Jurkat, Clone E6-1 (cell line): ENCODE measurements around the gene CCDC92B.

Experiments
- DNase-seq: peaks from one replicate; pipeline ENCODE4 v3.0.0-alpha.2; 2011; ENCODE audit warnings: low read depth, low spot score
- H3K4me3 ChIP-seq: 2 replicates; pipeline ENCODE4 v1.5.1; 2011; ENCODE audit warnings: mild to moderate bottlenecking, low read length, control low read depth, moderate library complexity

Gene CCDC92B

DNA sequence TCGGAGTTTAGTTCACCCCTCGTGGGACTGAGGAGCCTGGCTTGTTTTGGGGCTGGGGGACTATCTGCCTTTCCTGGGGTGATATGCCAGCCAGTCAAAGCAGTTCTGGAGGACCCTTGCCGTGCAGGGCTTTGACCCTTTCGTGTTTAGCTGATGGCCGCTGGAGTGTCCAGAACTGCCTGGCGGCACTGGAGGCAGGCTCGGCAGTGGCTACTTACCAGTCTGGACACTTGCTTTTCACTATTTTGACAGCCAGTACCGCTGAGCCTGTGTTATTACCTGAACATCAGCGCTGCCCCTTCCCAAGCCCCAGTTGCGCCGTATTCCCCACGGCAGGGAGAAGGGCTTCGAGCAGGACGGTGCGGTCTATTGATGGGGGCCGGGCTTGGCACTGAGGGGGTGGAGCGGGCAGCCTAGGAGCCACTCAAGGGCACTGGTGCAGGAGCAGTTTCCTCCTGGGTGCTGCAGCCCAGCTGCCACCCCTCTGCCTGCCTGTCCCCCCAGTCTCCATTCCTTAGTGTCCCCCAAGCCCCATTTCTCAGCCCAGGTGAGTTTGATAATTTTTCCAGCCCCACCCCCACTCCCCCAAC lies 18.6 kb downstream of the CCDC92B start:
- H3K4me3 ChIP-seq: no peak overlapping the region

DNA sequence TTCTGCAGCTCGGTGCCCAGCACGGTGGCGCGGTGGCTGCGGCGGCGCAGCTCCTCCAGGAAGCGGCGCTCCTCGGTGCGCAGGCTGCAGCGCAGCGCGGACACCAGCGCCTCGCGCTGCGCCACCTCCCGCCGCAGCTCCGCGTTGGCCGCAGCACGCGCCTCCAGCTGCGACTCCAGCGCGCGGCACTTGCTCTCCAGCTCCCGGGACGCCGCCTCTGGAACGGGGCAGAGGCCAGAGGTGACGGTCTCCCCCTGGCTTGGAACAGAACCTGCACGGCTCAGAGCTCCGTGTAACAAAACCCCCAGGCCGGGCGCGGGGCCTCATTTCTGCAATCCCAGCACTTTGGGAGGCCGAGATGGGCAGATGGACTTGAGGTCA lies 24.7 kb downstream of the CCDC92B start:
- DNase-seq: peak; percentile 22
- H3K4me3 ChIP-seq: no peak overlapping the region

More for the DNA sequence above, 18.6 kb downstream of the CCDC92B start:
- DNase-seq: no peak

DNA sequence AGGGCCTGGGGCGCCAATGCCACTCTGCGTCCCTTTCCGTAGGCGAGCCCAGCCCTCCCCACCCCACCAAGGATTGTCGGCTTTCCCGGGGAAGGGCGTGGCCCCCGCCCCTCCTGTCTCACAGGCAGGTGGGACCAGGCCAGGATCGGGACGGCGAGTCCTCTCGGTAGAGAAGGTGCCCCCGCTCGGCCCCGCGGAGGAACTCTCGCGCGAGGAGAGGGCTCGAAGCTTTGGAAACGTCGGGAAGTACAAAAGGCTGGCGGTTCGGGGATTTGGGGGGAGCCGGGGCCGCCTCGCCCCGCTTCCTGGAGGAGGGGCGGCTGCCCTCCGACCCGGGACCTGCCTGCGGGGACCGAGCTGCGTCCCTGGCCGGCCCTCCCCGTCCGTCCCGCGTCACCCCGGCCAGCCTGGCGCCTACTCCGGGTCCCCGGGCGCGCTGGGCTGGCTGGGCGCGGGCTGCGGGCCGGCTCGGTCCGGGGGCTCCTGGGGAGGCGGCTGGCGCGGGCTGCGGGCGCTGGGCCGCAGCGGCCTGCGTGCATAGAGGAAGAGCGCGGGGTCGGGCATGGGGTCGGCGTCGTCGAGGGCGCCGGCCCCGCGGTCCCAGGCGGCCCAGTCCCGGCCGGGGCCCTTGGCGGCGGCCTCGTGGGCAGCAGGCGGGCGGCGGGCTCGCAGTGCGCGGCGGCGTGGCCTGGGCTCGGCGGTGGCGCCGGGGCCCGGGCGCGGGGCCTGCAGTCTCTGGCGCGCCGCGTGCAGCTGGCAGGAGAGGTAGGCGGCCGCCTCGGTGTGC lies 25.3 kb downstream of the CCDC92B start:
- no peak for DNase-seq

DNA sequence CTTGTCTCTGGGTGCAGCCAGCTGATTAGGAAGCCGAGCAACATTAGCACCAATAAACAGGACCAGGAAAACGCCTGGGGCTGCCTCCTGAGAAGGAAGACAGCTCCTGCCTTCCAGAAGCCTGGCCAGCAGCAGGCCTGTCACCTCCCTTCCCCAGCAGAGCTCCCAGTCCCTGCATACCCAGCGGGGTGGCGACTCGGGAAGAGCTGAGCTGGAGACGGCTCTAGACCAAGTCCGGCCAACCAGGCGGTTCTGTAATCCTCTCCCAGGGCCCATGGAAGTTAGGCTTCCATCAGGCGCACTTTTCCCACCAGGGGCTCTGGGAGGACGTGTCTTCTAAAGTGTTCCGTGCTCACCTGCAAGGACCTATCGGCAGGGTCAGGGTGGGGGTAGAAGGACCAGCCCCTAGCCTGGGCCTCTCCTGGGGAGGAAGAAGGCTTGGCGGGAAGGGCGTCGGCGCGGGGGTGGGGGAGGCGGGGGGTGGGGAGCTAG lies 25.9 kb downstream of the CCDC92B start:
- no peak overlapping the region for H3K4me3 ChIP-seq
- DNase-seq: no peak

More for the DNA sequence above, 25.3 kb downstream of the CCDC92B start:
- H3K4me3 ChIP-seq: no peak overlapping the region

DNA sequence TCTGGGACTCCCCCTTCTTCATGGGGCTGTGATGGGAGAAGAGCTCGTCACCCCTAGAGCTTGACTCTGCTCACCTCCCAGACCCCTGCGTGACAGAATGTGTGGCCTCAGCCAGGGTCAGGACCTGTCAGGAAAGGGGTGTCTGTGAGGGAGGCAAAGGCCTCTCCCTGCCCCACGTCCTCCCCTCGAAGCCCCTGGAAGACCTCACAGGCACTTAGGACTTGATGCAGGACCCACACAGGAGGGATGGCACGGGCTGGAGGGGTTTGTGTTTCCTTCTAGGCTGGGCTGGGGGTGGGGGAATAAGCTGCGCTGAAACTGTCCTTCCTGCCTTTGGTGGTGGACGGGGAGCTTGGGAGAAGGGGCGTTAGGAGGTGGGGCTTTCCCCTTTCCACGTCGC lies 26.8 kb downstream of the CCDC92B start:
- H3K4me3 ChIP-seq: no peak overlapping the region
- DNase-seq: no peak

DNA sequence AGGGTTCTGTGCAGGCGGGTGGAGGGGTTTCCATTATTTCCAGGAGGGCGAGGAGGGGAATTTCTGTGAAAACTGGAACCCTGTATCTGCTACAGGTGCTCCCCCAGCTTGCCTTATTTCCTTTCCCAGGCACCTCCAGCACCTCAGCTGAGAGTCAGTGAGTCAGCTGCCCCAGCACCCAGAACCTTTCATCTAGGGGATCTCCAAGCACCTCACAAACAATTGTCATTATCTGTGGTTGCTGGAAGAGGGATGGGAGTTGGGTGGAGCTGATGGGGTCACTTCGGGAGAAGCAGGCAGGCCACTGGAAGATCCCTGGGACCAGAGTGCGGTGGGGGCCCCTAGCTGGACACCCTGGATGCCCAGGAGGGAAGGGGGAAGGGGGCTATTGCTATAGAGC lies 27.8 kb downstream of the CCDC92B start:
- no peak overlapping the region for H3K4me3 ChIP-seq
- DNase-seq: no peak

DNA sequence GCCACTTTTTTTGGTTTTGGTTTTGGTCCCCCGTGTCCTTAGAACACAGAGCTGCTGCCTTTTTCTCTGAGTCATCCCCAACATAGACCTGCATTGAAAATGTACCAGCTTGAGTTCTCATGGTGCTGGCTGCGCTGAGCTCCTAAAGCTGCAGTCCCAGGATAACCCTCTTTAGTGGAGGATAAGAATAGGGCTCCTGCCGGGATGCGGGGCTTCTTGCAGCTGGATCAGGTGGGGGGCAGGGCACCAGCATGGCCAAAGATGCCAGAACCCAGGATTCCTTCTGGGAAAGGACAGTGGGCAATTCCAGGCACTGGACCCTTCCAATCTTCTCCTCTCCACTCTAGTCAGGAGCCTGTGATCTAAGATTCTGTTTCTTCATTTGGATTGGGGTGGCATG lies 29.6 kb downstream of the CCDC92B start:
- no peak for DNase-seq

DNA sequence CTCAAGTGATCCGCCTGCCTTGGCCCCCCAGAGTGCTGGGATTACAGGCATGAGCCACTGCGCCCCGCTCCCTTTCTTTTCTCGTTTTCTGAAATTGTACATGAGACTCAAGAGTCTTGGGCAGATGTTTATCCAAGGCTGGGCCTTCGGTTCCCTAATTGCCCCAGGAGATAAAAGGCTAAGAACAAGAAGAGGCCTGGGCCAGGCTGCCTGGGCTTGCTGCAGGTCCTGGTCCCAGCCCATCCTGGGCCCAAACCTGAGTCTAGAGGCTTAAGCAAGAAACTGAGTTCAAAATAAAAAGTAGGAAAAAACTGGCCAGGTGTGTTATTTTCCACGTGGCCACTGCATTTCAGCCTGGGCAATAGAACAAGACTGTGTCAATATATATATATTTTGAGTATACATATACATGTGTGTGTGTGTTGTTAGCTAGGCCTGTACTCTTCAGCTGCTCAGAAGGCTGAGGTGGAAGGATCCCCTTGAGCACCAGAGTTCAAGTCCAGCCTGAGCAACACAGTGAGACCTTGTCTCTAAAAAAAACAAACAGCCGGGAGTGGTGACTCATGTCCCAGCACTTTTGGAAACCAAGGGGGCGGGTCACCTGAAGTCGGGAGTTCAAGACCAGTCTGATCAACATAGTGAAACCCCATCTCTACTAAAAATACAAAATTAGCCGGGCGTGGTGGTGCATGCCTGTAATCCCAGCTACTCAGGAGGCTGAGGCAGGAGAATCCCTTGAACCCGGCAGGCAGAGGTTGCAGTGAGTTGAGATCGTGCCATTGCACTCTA lies 31.1 kb downstream of the CCDC92B start:
- DNase-seq: no peak
- no peak overlapping the region for H3K4me3 ChIP-seq

More for the DNA sequence above, 29.6 kb downstream of the CCDC92B start:
- H3K4me3 ChIP-seq: no peak overlapping the region

DNA sequence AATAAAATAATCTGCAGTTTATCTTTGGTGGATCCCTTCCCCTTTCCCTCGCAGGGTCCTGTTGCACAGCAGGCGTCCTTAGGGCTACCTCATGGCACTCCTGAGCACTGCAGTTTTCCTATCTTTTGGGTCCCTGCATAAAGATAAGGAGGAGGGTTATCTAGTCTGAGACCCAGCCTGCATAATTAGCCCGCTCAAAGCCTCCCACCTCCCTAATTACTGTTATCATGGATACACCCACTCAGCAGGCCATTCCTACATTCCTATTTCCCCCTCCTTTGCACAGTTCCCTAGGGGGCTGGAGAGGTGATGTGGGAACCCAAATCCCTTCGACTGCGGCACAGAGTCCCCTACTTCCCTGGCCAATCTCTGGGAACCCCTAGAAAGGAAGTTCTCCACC lies 32.8 kb downstream of the CCDC92B start:
- no peak for DNase-seq
- H3K4me3 ChIP-seq: no peak overlapping the region

DNA sequence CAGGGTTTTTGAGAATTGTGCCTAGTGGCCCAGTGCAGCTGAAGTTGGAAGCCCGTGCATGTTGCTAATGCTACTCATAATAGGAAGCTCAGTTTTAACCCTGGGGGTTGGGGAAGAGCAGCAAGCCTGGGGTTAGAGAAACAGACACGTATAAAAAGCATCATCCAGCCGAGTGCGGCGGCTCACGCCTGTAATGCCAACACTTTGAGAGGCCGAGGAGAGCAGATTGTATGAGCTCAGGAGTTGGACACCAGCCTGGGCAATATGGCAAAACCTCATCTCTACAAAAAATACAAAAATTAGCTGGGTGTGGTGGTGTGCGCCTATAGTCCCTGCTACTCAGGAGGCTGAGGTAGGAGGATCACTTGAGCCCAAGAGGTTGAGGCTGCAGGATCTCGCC lies 35.6 kb downstream of the CCDC92B start:
- H3K4me3 ChIP-seq: no peak overlapping the region
- no peak for DNase-seq

DNA sequence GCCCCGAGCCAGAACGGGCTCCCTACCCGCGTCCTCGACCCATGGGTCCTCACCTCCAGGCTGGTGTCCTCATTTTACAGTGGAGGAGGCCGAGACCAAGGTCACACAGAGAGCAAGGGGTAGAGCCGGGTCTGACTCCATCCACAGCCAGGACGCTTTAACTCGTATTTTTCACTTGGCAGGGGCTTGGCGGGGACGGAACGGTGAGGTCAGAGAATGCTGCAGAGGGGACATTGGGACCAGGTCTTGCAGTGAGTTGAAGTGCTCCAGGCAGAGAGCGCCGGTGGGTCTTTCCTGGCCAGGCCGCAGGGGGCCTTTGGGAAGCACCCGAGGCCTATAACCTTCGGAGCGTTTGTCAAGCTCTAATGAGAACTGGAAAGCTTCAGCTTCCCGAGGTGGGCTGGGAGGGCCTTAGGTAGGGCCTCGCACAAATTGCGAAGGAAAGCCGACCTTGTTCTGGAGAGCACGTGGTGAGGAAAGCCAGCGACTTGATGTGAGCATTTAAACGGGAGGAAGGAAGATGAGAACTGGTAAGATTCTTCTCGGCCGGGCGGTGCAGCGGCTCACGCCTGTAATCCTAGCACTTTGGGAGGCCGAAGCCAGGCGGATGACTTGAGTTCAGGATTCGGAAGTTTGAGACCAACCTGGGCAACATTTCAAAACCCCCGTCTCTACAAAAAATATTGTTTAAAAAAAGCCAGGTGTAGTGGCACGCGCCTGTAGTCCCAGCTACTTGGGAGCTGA lies 37.0 kb downstream of the CCDC92B start:
- H3K4me3 ChIP-seq: peak overlapping the region; percentile 90
- DNase-seq: no peak

DNA sequence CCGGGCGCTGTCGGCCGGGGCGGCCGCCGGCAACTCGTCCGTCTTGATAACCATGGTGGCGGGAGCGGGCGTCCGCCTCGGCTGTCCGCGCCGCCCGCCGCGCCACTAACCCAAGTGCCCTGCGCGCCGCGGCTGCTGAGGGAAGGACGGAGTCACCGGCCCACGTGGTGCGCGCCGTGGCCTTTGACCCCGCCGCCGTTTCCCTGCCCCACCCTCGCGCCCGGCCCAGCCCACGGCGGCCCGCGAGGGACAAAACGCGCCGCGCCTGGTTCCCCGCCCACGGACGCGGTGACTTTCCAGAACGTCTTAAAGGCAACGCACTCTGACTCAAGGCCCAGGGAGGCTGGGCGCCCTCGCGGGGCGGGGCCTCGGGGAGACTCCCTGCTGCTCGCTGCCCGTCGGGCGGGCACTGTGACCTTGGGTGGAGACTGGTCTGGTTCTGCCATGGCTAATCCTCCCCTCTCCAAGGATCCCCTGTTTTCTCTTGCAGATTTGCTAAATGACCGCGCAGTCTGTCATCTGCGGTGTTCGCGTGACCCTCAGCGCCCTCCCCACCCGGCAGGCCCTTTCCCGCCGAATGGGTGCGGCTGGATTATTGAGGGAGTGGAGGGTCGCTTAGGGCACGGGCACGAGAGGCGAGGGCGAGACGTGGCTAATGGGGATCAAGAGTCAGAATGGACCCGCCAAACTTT lies 37.7 kb downstream of the CCDC92B start, which contains the start of gene CLUH:
TSS of gene CLUH (minus strand) at position 157 of the 692 bp plus-strand sequence. CDS start at position 54, 103 bp downstream.
- H3K4me3 ChIP-seq: peak within 1 kb of the TSS; percentile 90
- DNase-seq: peak; percentile 93

DNA sequence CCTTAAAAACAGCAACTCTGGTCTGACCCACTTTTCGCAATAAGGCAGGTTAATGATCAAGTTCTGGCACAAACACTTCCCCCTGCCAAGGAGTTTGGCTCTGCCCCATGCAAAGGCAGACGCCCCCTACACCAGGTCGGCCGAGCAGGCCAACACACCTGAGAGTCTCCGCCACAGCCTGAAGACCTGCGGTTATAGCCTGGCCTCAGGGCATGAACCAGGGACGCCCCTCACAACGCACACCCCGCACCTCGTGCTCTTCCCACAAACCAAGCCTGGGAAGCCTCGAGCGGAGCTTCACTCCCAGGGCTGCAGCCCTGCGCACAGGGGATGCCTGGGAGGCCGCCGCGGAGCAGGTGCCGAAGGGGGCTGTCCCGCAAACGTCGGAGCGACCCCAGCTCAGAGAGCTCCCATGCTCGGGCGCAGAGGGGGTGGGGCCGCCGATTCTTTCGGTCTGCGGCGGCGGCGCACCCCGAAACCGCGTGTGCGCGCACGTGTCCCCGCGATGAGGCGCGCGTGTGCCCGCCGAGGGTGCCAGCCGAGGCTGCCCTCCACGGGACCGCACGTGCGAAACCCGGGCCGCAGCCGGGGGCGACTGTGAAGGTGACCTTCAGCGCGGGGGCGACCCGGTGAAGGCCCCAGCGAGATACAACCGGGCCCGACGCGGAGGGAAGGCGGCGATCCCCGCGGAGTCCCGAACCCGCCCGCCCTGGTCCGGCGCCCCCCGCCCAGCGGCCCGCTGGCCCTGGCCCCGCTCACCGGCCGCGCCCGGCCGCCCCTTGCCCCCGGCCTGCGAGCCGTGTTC lies 38.4 kb downstream of the CCDC92B start:
- no peak for DNase-seq

DNA sequence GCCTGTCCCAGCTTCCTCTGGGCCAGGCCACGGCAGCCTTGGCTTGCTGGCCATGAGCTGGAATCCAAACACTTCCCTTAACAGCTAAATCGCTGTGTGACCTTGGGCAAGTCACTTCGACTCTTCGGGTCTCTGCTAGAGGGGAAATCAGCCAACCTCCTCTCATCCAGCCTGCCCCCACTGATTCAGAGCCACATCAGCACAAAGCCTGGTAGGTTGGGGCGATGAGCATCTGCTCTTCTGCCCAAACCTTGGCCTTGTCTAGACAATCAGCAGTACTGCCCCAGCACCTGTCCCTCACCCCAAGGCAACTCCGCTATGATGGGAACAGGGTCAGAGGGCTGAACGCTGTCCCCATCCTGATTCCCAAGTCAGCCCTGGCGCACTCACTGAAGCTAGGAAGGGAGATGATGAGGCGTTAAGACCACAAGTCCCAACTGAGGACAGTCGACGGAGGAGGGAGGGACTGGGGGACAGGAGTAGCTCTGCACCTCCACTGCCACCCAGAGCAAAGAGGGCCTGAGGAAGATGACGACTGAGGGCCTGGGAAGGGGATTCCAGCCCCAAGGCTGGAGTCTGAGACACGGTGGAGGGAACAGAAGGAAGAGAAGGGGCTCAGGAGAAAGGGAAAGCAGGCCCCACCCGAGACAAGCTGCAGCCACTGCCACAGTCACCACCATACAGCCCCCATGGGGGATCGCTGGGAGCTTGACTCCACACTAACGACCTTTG lies 39.2 kb downstream of the CCDC92B start:
- no peak for DNase-seq
- H3K4me3 ChIP-seq: peak overlapping the region; percentile 90

More for the DNA sequence above, 38.4 kb downstream of the CCDC92B start:
- H3K4me3 ChIP-seq: peak overlapping the region; percentile 90

DNA sequence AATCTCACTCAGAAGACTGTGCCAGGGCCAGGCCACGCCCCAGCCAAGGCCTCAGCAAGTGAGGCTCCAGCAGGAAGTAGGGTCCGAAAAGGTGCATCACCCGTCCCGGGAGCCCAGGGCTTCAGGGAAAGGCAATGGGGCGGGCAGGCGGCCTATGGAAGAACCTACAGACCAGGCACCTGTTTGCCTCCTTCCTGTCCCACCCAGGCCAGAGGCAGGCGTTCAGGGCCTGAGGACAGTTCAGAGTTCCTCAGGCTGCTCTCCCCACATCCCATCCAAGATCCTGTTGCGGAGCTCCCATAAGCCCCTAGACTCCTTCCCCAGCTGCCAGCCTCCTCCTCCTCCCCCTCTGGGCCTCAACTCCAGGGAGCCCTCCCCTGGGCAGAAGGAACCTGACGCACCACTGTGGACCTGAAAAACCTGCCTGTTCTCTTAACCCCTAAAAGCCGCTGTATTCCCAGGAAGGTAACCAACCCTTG lies 40.2 kb downstream of the CCDC92B start:
- H3K4me3 ChIP-seq: peak overlapping the region; percentile 90
- no peak for DNase-seq

DNA sequence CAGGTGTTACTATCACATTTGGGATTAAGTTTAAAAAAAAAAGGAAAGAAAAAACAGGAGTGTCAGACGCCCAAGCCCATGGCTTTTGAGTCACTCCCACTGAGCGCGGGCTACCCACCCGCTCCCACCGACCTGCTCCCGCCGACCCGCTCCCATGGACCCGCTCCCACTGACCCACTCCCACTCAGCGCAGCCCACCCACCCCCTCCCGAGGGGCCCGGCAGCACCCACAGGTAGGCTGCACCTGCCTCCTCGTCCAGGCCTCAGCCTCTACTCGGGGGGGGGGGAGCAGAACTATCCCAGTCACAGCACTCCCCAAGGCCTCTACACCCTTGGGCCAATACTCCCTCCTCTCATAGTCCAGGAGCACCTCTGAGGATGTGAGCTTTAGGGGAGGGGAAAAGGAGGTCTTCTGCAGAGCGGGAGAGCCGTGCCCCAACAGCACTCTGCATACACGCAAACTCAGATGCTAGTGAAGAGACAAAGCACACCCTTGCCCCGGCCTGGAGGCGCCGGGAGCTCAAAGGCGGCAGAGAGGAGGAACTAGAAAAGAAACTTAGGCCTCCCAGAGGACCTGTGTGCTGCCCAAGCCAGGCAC lies 40.8 kb downstream of the CCDC92B start:
- H3K4me3 ChIP-seq: no peak overlapping the region
- no peak for DNase-seq
